ENCODE data around the gene DNHD1. TPM values are rescaled to one million over a fixed set of nuclear protein-coding genes. Genes with fewer than 3 reads are reported as not detected.

Gene DNHD1
- total and polyA plus RNA-seq, 2 of the 13 experiments (the other 11 are each of a cell fraction or from before 2014, with no cell fraction given), result 2.7 to 9.3 TPM

GRCh38 chr11:6481012-6481923, 15.8 kb upstream of the DNHD1 start, which contains the start of the genes ARFIP2 and TIMM10B (continued):
- TF ChIP-seq NR2F6 (IDR thresholded peaks at IDR 0.05), result no peak
- TF ChIP-seq NR2F6 (CRISPR knock-in tag; IDR thresholded peaks at IDR 0.05), result peak; percentile 33; the same call in 1 of the 2 replicates
- TF ChIP-seq THAP11 (CRISPR knock-in tag; IDR thresholded peaks at IDR 0.05), result peak; percentile 93
- no peak for TF ChIP-seq ZKSCAN8 (CRISPR knock-in tag; IDR thresholded peaks at IDR 0.05; ENCODE audit: borderline replicate concordance)
- no peak for TF ChIP-seq ZNF121 (CRISPR knock-in tag; IDR thresholded peaks at IDR 0.05)
- TF ChIP-seq E2F2 (CRISPR knock-in tag; IDR thresholded peaks at IDR 0.05; ENCODE audit: borderline replicate concordance), result no peak
- TF ChIP-seq HIC2 (CRISPR knock-in tag; IDR thresholded peaks at IDR 0.05; ENCODE audit: low read depth), result no peak
- TF ChIP-seq CCAR2 (optimal IDR thresholded peaks at IDR 0.05; ENCODE audit: low read depth, low read length), result no peak
- TF ChIP-seq ARID3A (IDR thresholded peaks at IDR 0.05; ENCODE audit: low read depth, low read length), result peak; percentile 15; the same call in 1 of the 2 replicates
- no peak for TF ChIP-seq HNRNPUL1 (IDR thresholded peaks at IDR 0.05; ENCODE audit: low read depth, low read length)
- no peak for TF ChIP-seq ZFAT (CRISPR knock-in tag; conservative IDR thresholded peaks at IDR 0.05)
- no peak; the same call in 1 of the 2 replicates for TF ChIP-seq SNAPC2 (CRISPR knock-in tag; IDR thresholded peaks at IDR 0.05)
- TF ChIP-seq ZBTB26 (CRISPR knock-in tag; IDR thresholded peaks at IDR 0.05; ENCODE audit: borderline replicate concordance), result peak; percentile 81; the same call in 1 of the 2 replicates
- TF ChIP-seq ELF3 (CRISPR knock-in tag; IDR thresholded peaks at IDR 0.05), result peak; percentile 88
- TF ChIP-seq ZNF264 (CRISPR knock-in tag; IDR thresholded peaks at IDR 0.05), result peak; percentile 99
- peak; percentile 70; the same call in 1 of the 2 replicates for TF ChIP-seq FOXJ3 (CRISPR knock-in tag; IDR thresholded peaks at IDR 0.05; ENCODE audit: borderline replicate concordance)
- no peak for TF ChIP-seq AKNA (CRISPR knock-in tag; IDR thresholded peaks at IDR 0.05; ENCODE audit: borderline replicate concordance)
- no peak; the same call in 1 of the 2 replicates for TF ChIP-seq ZNF441 (CRISPR knock-in tag; IDR thresholded peaks at IDR 0.05; ENCODE audit: borderline replicate concordance)

Measured in HepG2 (cell line).